OCI-LY7 (cell line): ENCODE results near the gene SLC5A1.

Experiments used
- EZH2phosphoT487 ChIP-seq: fragments of 200-600 bp; sonication (generic); IDR thresholded peaks from 2 replicates; pipeline ENCODE4 v1.6.1; 2018; ENCODE audit warnings: low read depth, borderline replicate concordance, mild to moderate bottlenecking, mixed run types, antibody characterized with exemption, low read length, moderate library complexity, mixed read lengths
- TF ChIP-seq, protein P1 (sequence below): fragments of 200-600 bp; sonication (generic); conservative IDR thresholded peaks from 2 replicates; pipeline ENCODE4 v1.5.1; 2014; ENCODE audit warnings: mild to moderate bottlenecking, antibody characterized with exemption, low read length, moderate library complexity, mixed read lengths

DNA sequence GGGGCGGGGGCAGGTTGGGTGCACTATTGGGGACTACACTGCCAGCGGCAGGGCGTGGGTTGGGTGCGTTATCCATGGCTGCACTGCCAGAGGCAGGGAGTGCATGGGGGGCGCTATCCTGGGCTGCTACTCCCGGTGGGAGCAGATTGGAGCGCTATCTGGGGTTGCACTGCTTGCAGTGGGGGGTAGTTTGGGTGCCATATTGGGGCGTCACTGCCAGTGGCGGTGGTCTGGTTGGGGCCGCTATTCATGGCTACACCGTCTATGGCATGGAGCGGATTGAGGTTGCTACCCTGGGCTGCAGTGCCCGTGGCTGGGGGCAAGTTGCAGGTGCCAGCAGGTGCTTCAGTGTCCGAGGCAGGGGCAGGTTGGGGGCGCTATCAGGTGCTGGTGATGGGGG lies 79.8 kb downstream of the SLC5A1 start:
- TF ChIP-seq, protein P1, sequence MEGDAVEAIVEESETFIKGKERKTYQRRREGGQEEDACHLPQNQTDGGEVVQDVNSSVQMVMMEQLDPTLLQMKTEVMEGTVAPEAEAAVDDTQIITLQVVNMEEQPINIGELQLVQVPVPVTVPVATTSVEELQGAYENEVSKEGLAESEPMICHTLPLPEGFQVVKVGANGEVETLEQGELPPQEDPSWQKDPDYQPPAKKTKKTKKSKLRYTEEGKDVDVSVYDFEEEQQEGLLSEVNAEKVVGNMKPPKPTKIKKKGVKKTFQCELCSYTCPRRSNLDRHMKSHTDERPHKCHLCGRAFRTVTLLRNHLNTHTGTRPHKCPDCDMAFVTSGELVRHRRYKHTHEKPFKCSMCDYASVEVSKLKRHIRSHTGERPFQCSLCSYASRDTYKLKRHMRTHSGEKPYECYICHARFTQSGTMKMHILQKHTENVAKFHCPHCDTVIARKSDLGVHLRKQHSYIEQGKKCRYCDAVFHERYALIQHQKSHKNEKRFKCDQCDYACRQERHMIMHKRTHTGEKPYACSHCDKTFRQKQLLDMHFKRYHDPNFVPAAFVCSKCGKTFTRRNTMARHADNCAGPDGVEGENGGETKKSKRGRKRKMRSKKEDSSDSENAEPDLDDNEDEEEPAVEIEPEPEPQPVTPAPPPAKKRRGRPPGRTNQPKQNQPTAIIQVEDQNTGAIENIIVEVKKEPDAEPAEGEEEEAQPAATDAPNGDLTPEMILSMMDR: no peak
- no peak for TF ChIP-seq EZH2phosphoT487
